GM12878 (cell line): ENCODE data around the gene SLC6A16. TPM values are rescaled to one million over a fixed set of nuclear protein-coding genes. Genes with fewer than 3 reads are reported as not detected.
A peak's percentile ranks its signal among the peaks of the same experiment; 100 is the strongest.

Experiments used
- ATAC-seq: fragments of 200-7000 bp; cut with Tn5 transposase; 3 replicates; pipeline ENCODE4 v1.9.1; 2020; ENCODE audit warnings: mild to moderate bottlenecking, moderate library complexity
- BruUV-seq: library from RNA; stranded (reverse); fragments of 400-500 nt; replicated peaks from 2 replicates; lab custom pipeline; 2021; lab: Mats Ljungman, UMichigan
- CTCF ChIA-PET: fragments of 300-600 bp; sonication (Branson Sonifier 250); formaldehyde crosslinking; extraction: SDS; loops from one replicate; lab custom pipeline; 2021; ENCODE audit warnings: inconsistent platforms; lab: Yijun Ruan, JAX
- POLR2A ChIA-PET: fragments of 350-600 bp; formaldehyde crosslinking; extraction: SDS; loops from one replicate; lab custom pipeline; 2021; ENCODE audit warnings: inconsistent platforms; lab: Charles Lee
- RAD21 ChIA-PET: fragments of 300-600 bp; sonication (Branson Sonifier 250); formaldehyde crosslinking; loops from one replicate; lab custom pipeline; 2023; ENCODE audit warnings: antibody characterized with exemption; ENCODE audit not compliant: unreplicated experiment; lab: Charles Lee
- SMC1A ChIA-PET: fragments of 300-600 bp; sonication (Branson Sonifier 250); formaldehyde crosslinking; loops from one replicate; lab custom pipeline; 2023; ENCODE audit not compliant: unreplicated experiment, uncharacterized antibody; lab: Charles Lee
- DNase-seq: peaks from one replicate; pipeline ENCODE4 v3.0.0-alpha.2; 2011; ENCODE audit warnings: low read depth, low spot score
- FAIRE-seq: peaks from 3 replicates; lab custom pipeline; 2011; peaks lifted over from hg19 to GRCh38; lab: Jason Lieb, UNC
- H2AFZ ChIP-seq: 2 replicates; pipeline ENCODE4 v1.6.0; 2011; ENCODE audit warnings: low read depth, low read length, control low read depth; ENCODE audit not compliant: control insufficient read depth
- H3K27ac ChIP-seq: 2 replicates; pipeline ENCODE4 v1.5.1; 2011; ENCODE audit warnings: control low read depth; ENCODE audit not compliant: control insufficient read depth, insufficient read depth
- H3K27me3 ChIP-seq, 2 experiments: replicated peaks in 1 of 2; 2 replicates each; pipeline versions ENCODE4 v1.6.0 to v1.6.1; 2011; ENCODE audit warnings: low read length in 1 of 2; ENCODE audit not compliant: control insufficient read depth in 2 of 2, insufficient read depth in 2 of 2
- H3K36me3 ChIP-seq, 2 experiments: 2 replicates each; pipeline ENCODE4 v1.5.1; 2011; ENCODE audit warnings: low read length in 1 of 2; ENCODE audit not compliant: control insufficient read depth in 2 of 2, insufficient read depth in 2 of 2
- H3K4me1 ChIP-seq: 2 replicates; pipeline ENCODE4 v1.6.1; 2011; ENCODE audit warnings: mild to moderate bottlenecking, low read length, moderate library complexity, mixed read lengths; ENCODE audit not compliant: control insufficient read depth, insufficient read depth
- H3K4me2 ChIP-seq: 2 replicates; pipeline ENCODE4 v1.6.0; 2011; ENCODE audit warnings: control low read depth; ENCODE audit not compliant: control insufficient read depth, insufficient read depth
- H3K4me3 ChIP-seq: fragments of 200-600 bp; sonication (generic); 2 replicates; pipeline ENCODE4 v1.5.1; 2016
- H3K79me2 ChIP-seq: 2 replicates; pipeline ENCODE4 v1.6.0; 2011; ENCODE audit warnings: low read length; ENCODE audit not compliant: control insufficient read depth, insufficient read depth
- H3K9ac ChIP-seq: 2 replicates; pipeline ENCODE4 v1.8.0; 2011; ENCODE audit warnings: low read length, control low read depth, mixed read lengths; ENCODE audit not compliant: control insufficient read depth, insufficient read depth
- H3K9me3 ChIP-seq: replicated peaks from 3 replicates; pipeline ENCODE4 v1.5.1; 2011; ENCODE audit warnings: mild to moderate bottlenecking, low read length; ENCODE audit not compliant: control insufficient read depth, insufficient read depth
- H4K20me1 ChIP-seq: 2 replicates; pipeline ENCODE4 v1.6.0; 2011; ENCODE audit not compliant: control insufficient read depth, insufficient read depth
- CBFB ChIP-seq: IDR thresholded peaks from 2 replicates; pipeline ENCODE4 v1.6.1; 2016; ENCODE audit warnings: antibody characterized with exemption, low read depth
- CREB1 ChIP-seq: IDR thresholded peaks from 2 replicates; pipeline ENCODE4 v1.6.1; 2012; ENCODE audit warnings: low read depth, mild to moderate bottlenecking, inconsistent platforms
- CTCF ChIP-seq, 3 experiments: IDR thresholded peaks in 2 of 3; conservative IDR thresholded peaks in 1 of 3; 2 replicates each; pipeline ENCODE4 v1.5.1; 2011; ENCODE audit warnings: low read depth in 3 of 3, low read length in 3 of 3, mild to moderate bottlenecking in 3 of 3, control low read depth in 2 of 3, moderate library complexity in 2 of 3, inconsistent platforms in 1 of 3, mixed read lengths in 1 of 3; ENCODE audit not compliant: control insufficient read depth in 2 of 3, insufficient read depth in 1 of 3; ENCODE audit errors: extremely low read depth in 1 of 3
- GATAD2B ChIP-seq: fragments of 450-650 bp; conservative IDR thresholded peaks from 2 replicates; pipeline ENCODE4 v1.6.1; 2017; ENCODE audit warnings: low read depth, mild to moderate bottlenecking, moderate library complexity
- MXI1 ChIP-seq: fragments of 150-350 bp; IDR thresholded peaks from 2 replicates; pipeline ENCODE4 v1.6.1; 2011; ENCODE audit warnings: low read depth, mild to moderate bottlenecking, inconsistent platforms, low read length, improper control_type of control experiment
- RAD51 ChIP-seq: fragments of 450-650 bp; IDR thresholded peaks from 2 replicates; pipeline ENCODE4 v1.6.1; 2016; ENCODE audit warnings: moderate library complexity, mild to moderate bottlenecking, inconsistent platforms
- ZNF24 ChIP-seq: fragments of 450-650 bp; IDR thresholded peaks from 2 replicates; pipeline ENCODE4 v1.6.1; 2017; ENCODE audit warnings: antibody characterized with exemption, mild to moderate bottlenecking
- ZNF274 ChIP-seq: IDR thresholded peaks from one replicate; pipeline ENCODE4 v1.8.0; 2011; ENCODE audit not compliant: insufficient read length, insufficient read depth
- whole genome bisulfite sequencing: methylation state at CpG from one replicate; pipeline ENCODE4 v1.1.6; 2016; ENCODE audit warnings: low lambda C conversion rate; ENCODE audit not compliant: insufficient replicate concordance, insufficient coverage; ENCODE audit errors: missing lambda C conversion rate; 5-methylcytosine and 5-hydroxymethylcytosine counted together
- in situ Hi-C: fragments of 300-500 bp; cut with MboI; formaldehyde crosslinking; loops from 9 replicates; pipeline ENCODE4 v1.14.3; 2018; ENCODE audit warnings: mixed read lengths
- intact Hi-C: fragments of 100-400 bp; cut with micrococcal nuclease; formaldehyde crosslinking; loops from one replicate; pipeline ENCODE4 v1.14.2; 2022; ENCODE audit not compliant: unreplicated experiment
- polyA plus RNA-seq, 11 experiments: library from polyadenylated mRNA; depleted of rRNA in 4 of 11; unstranded in 6 of 11; stranded (reverse) in 5 of 11; fragments of >200 nt; fragmentation: Nextera tagmentation in 4 of 11; fragmentation: Illumina TruSeq in 1 of 11; extraction: Ambion mirVana in 4 of 11; extraction: Trizol in 1 of 11; gene quantifications; 1 replicate in 1 of 11; 2 replicates in 10 of 11; pipeline versions ENCODE4 v1.2.1 to v1.2.3, GENCODE V29; 2011 to 2016; ENCODE audit warnings: inconsistent platforms in 2 of 11, missing spikeins in 2 of 11, low read depth in 1 of 11
- total RNA-seq, 4 experiments: library from RNA; depleted of rRNA in 3 of 4; stranded (reverse); fragments of >200 nt in 3 of 4; fragmentation: Illumina TruSeq in 1 of 4; extraction: Trizol in 1 of 4; gene quantifications; 2 replicates each; pipeline versions ENCODE4 v1.2.1 to v1.2.3, GENCODE V29; 2013 to 2021

The SLC6A16 gene
- total and polyA plus RNA-seq, 10 of the 15 experiments (the other 5 are each of a cell fraction or from before 2014, with no cell fraction given) = 0.23 to 3.2 (median 0.54) TPM

- Histone ChIP-seq H3K9ac (no peak overlapping the region), H3K27ac (no peak overlapping the region), H3K4me3 (no peak overlapping the region), H3K27me3 (no peaks in the 10 kb centered on the region), H4K20me1 (no peaks in the 10 kb centered on the region), H3K4me1 (no peaks in the 10 kb centered on the region), H3K9me3 (no peaks in the 10 kb centered on the region), H2AFZ (no peak overlapping the region), H3K79me2 (no peaks in the 10 kb centered on the region), H3K36me3 (no peaks in the 10 kb centered on the region; a peak in 1 of 4 replicates), H3K4me2 (no peak overlapping the region)
- ChIA-PET SMC1A (interaction anchor here (0.6 to 1.0 kb wide), 5 partner anchors 17 to 238 kb away, joined by 3 to 5 read pairs (median 4); partner anchors contain the start of gene GFY), RAD21 (interaction anchor here (0.7 kb wide), 1 partner anchor 20 kb away, joined by 3 read pairs; no protein-coding TSS in a partner anchor), CTCF (interaction anchor here (1.1 to 1.2 kb wide), 2 partner anchors 17 to 19 kb away, joined by 3 read pairs; no protein-coding TSS in a partner anchor), POLR2A (interaction anchor here (0.6 kb wide), 1 partner anchor 31 kb away, joined by 4 read pairs; no protein-coding TSS in a partner anchor)
- intact Hi-C loops (no loop called here), in situ Hi-C loops (no loop called here)
- DNase-seq = no peak
- peak in 1 of 3 experiments; percentile 27; a peak in 1 of 6 replicates for TF ChIP-seq CTCF (IDR thresholded peaks at IDR 0.05 in 2 of 3, conservative IDR thresholded peaks at IDR 0.05 in 1 of 3; ENCODE audit: control insufficient read depth in 2 of 3, extremely low read depth in 1 of 3, insufficient read depth in 1 of 3, low read depth in 3 of 3, low read length in 3 of 3)
- no peak for TF ChIP-seq ZNF274
- no peak for TF ChIP-seq GATAD2B
- no peak for TF ChIP-seq ZNF24
- TF ChIP-seq MXI1 = no peak
- no peak for TF ChIP-seq RAD51
- TF ChIP-seq CREB1 = no peak
- no peak for TF ChIP-seq CBFB
- BruUV-seq = no TSS peak
- no peak for ATAC-seq
- 78% methylated on average over 6 of the region's 6 CpGs for WGBS
- FAIRE-seq = no peak
These were observed 15.9 kb downstream of the SLC6A16 start for GRCh38 chr19:49309087-49309486.
